Astrocyte (in vitro differentiated cells and primary cell): ENCODE data around the gene XRCC5. TPM values are rescaled to one million over a fixed set of nuclear protein-coding genes. Genes with fewer than 3 reads are reported as not detected.

Experiments used
- DNase-seq: peaks from one replicate; pipeline ENCODE4 v3.0.0-alpha.2; 2010; ENCODE audit warnings: low read depth
- FAIRE-seq: peaks from 2 replicates; lab custom pipeline; 2011; peaks lifted over from hg19 to GRCh38; lab: Jason Lieb, UNC
- H2AFZ ChIP-seq: 2 replicates; pipeline ENCODE4 v1.6.0; 2012; ENCODE audit warnings: low read depth, low read length, inconsistent platforms
- H3K27ac ChIP-seq: 2 replicates; pipeline ENCODE4 v1.5.1; 2011; ENCODE audit warnings: low read depth, low read length, inconsistent platforms
- H3K27me3 ChIP-seq: 2 replicates; pipeline ENCODE4 v1.6.0; 2011; ENCODE audit warnings: low read length, inconsistent platforms; ENCODE audit not compliant: insufficient read depth
- H3K36me3 ChIP-seq: 2 replicates; pipeline ENCODE4 v1.5.1; 2011; ENCODE audit warnings: low read length, inconsistent platforms; ENCODE audit not compliant: insufficient read depth
- H3K4me1 ChIP-seq: 2 replicates; pipeline ENCODE4 v1.5.1; 2011; ENCODE audit warnings: low read length, inconsistent platforms; ENCODE audit not compliant: insufficient read depth
- H3K4me2 ChIP-seq: 2 replicates; pipeline ENCODE4 v1.6.0; 2012; ENCODE audit warnings: low read length, inconsistent platforms
- H3K4me3 ChIP-seq: 2 replicates; pipeline ENCODE4 v1.5.1; 2011; ENCODE audit warnings: low read depth, mild to moderate bottlenecking, low read length, inconsistent platforms; ENCODE audit not compliant: insufficient read depth
- H3K79me2 ChIP-seq: 2 replicates; pipeline ENCODE4 v1.6.0; 2012; ENCODE audit warnings: mild to moderate bottlenecking, low read length, inconsistent platforms; ENCODE audit not compliant: insufficient read depth
- H3K9ac ChIP-seq: 2 replicates; pipeline ENCODE4 v1.6.0; 2012; ENCODE audit warnings: mild to moderate bottlenecking, low read length, inconsistent platforms
- H3K9me3 ChIP-seq: 2 replicates; pipeline ENCODE4 v1.5.1; 2012; ENCODE audit warnings: low read depth, mild to moderate bottlenecking, low read length, inconsistent platforms; ENCODE audit not compliant: insufficient read depth
- H4K20me1 ChIP-seq: 2 replicates; pipeline ENCODE4 v1.6.0; 2012; ENCODE audit warnings: low read length, inconsistent platforms; ENCODE audit not compliant: insufficient read depth
- H3K27ac Mint-ChIP-seq: one replicate; pipeline ENCODE4 v1.8.0; 2021; ENCODE audit warnings: mild to moderate bottlenecking, mixed read lengths; ENCODE audit not compliant: unreplicated experiment
- H3K27me3 Mint-ChIP-seq: one replicate; pipeline ENCODE4 v1.8.0; 2021; ENCODE audit warnings: low read depth, mixed read lengths; ENCODE audit not compliant: unreplicated experiment
- H3K36me3 Mint-ChIP-seq: one replicate; pipeline ENCODE4 v1.8.0; 2021; ENCODE audit warnings: low read depth, mixed read lengths; ENCODE audit not compliant: unreplicated experiment
- H3K4me1 Mint-ChIP-seq: one replicate; pipeline ENCODE4 v1.8.0; 2021; ENCODE audit warnings: low read depth, mixed read lengths; ENCODE audit not compliant: unreplicated experiment
- H3K4me3 Mint-ChIP-seq: one replicate; pipeline ENCODE4 v1.8.0; 2021; ENCODE audit warnings: mild to moderate bottlenecking, moderate library complexity, mixed read lengths; ENCODE audit not compliant: unreplicated experiment
- H3K9me3 Mint-ChIP-seq: one replicate; pipeline ENCODE4 v1.8.0; 2021; ENCODE audit warnings: mild to moderate bottlenecking, mixed read lengths; ENCODE audit not compliant: unreplicated experiment
- CTCF ChIP-seq: IDR thresholded peaks from 2 replicates; pipeline ENCODE4 v1.5.1; 2011; ENCODE audit warnings: low read depth, mild to moderate bottlenecking, inconsistent platforms, low read length, moderate library complexity; ENCODE audit not compliant: insufficient read depth
- EZH2 ChIP-seq: IDR thresholded peaks from 2 replicates; pipeline ENCODE4 v1.6.1; 2012; ENCODE audit warnings: mild to moderate bottlenecking, low read length, inconsistent platforms; ENCODE audit not compliant: insufficient read depth
- total RNA-seq: library from RNA; stranded (reverse); gene quantifications from 2 replicates; pipeline ENCODE4 v1.2.1, GENCODE V29; 2021

Gene XRCC5
- total RNA-seq, 1 donor from 2014 or later = 249 TPM

GRCh38 chr2:216072473-216072872 is 36.7 kb upstream of the XRCC5 start:
- H3K4me1 ChIP-seq = no peaks in the 10 kb centered on the region
- no peaks in the 10 kb centered on the region for H3K79me2 ChIP-seq
- no peak overlapping the region for H3K27ac ChIP-seq
- Mint-ChIP-seq H3K4me3 (no peak overlapping the region), H3K27me3 (no peaks in the 10 kb centered on the region), H3K9me3 (no peaks in the 10 kb centered on the region), H3K4me1 (no peaks in the 10 kb centered on the region), H3K27ac (no peak overlapping the region), H3K36me3 (no peaks in the 10 kb centered on the region)
- H3K9ac ChIP-seq = no peak overlapping the region
- no peak overlapping the region for H2AFZ ChIP-seq
- DNase-seq (no peak), FAIRE-seq (no peak)
- H3K36me3 ChIP-seq = no peaks in the 10 kb centered on the region
- no peaks in the 10 kb centered on the region for H3K9me3 ChIP-seq
- no peak overlapping the region for H3K4me2 ChIP-seq
- no peaks in the 10 kb centered on the region for H3K27me3 ChIP-seq
- H4K20me1 ChIP-seq = no peaks in the 10 kb centered on the region
- no peak overlapping the region for H3K4me3 ChIP-seq
- no peak for TF ChIP-seq EZH2
- no peak for TF ChIP-seq CTCF

GRCh38 chr2:216073773-216074172 is 35.4 kb upstream of the XRCC5 start:
- no peaks in the 10 kb centered on the region for H3K9me3 ChIP-seq
- Mint-ChIP-seq H3K4me3 (no peak overlapping the region), H3K4me1 (no peaks in the 10 kb centered on the region), H3K36me3 (no peaks in the 10 kb centered on the region), H3K9me3 (no peaks in the 10 kb centered on the region), H3K27ac (no peak overlapping the region), H3K27me3 (no peaks in the 10 kb centered on the region)
- no peaks in the 10 kb centered on the region for H3K79me2 ChIP-seq
- no peak overlapping the region for H3K4me2 ChIP-seq
- DNase-seq (no peak), FAIRE-seq (no peak)
- no peak overlapping the region for H3K9ac ChIP-seq
- H3K27ac ChIP-seq = no peak overlapping the region
- no peaks in the 10 kb centered on the region for H4K20me1 ChIP-seq
- no peaks in the 10 kb centered on the region for H3K4me1 ChIP-seq
- H3K27me3 ChIP-seq = no peaks in the 10 kb centered on the region
- H3K4me3 ChIP-seq = no peak overlapping the region
- no peaks in the 10 kb centered on the region for H3K36me3 ChIP-seq
- TF ChIP-seq EZH2 (no peak), CTCF (no peak)
- H2AFZ ChIP-seq = no peak overlapping the region

- Mint-ChIP-seq H3K27ac (peak overlapping the region; percentile 58), H3K36me3 (no peaks in the 10 kb centered on the region), H3K4me1 (no peaks in the 10 kb centered on the region), H3K4me3 (no peak overlapping the region), H3K27me3 (no peaks in the 10 kb centered on the region), H3K9me3 (no peaks in the 10 kb centered on the region)
- Histone ChIP-seq H3K4me2 (no peak overlapping the region), H3K9ac (no peak overlapping the region), H3K27me3 (no peaks in the 10 kb centered on the region), H3K79me2 (no peaks in the 10 kb centered on the region), H3K4me3 (no peak overlapping the region), H3K4me1 (no peaks in the 10 kb centered on the region), H3K36me3 (no peaks in the 10 kb centered on the region), H4K20me1 (no peaks in the 10 kb centered on the region), H2AFZ (no peak overlapping the region), H3K9me3 (no peaks in the 10 kb centered on the region), H3K27ac (no peak overlapping the region)
- FAIRE-seq = no peak
- no peak for DNase-seq
- no peak for TF ChIP-seq CTCF
- no peak for TF ChIP-seq EZH2
Observed at GRCh38 chr2:216074380-216074779, 34.8 kb upstream of the XRCC5 start.
